ENCODE measurements around the gene POLDIP3.
A peak's percentile ranks its signal among the peaks of the same experiment; 100 is the strongest.

- TF ChIP-seq CTCF (IDR thresholded peaks at IDR 0.05) (peak; percentile 96), ZFX (IDR thresholded peaks at IDR 0.05; ENCODE audit: borderline replicate concordance) (no peak)
These were observed 6.9 kb upstream of the POLDIP3 start for GRCh38 chr22:42621505-42622002.
